SIG-M5 treated with dmso at 0.1 percent for 504 hours (cell line): ENCODE measurements around the gene CACNA1A.

Experiments
- DNase-seq: peaks from one replicate; lab custom pipeline; 2025; ENCODE audit not compliant: unreplicated experiment; lab: John Stamatoyannopoulos, UW

Gene CACNA1A

GRCh38 chr19:13493516-13494310, 12.6 kb downstream of the CACNA1A start:
- DNase-seq: no peak

- DNase-seq: no peak
Measured at GRCh38 chr19:13492128-13492527, 14.2 kb downstream of the CACNA1A start.

GRCh38 chr19:13487985-13488384, 18.3 kb downstream of the CACNA1A start:
- DNase-seq: no peak

GRCh38 chr19:13484166-13484565, 22.1 kb downstream of the CACNA1A start:
- DNase-seq: no peak

- DNase-seq: no peak
Measured at GRCh38 chr19:13483215-13483614, 23.1 kb downstream of the CACNA1A start.

- no peak for DNase-seq
Measured at GRCh38 chr19:13478576-13478975, 27.7 kb downstream of the CACNA1A start.

GRCh38 chr19:13476071-13476470, 30.2 kb downstream of the CACNA1A start:
- DNase-seq: no peak

GRCh38 chr19:13475044-13475443, 31.2 kb downstream of the CACNA1A start:
- DNase-seq: no peak

GRCh38 chr19:13466697-13467096, 39.6 kb downstream of the CACNA1A start:
- DNase-seq: no peak

GRCh38 chr19:13463296-13463695, 43.0 kb downstream of the CACNA1A start:
- no peak for DNase-seq

GRCh38 chr19:13461536-13461935, 44.7 kb downstream of the CACNA1A start:
- no peak for DNase-seq

- DNase-seq: no peak
Measured at GRCh38 chr19:13460045-13460444, 46.2 kb downstream of the CACNA1A start.

GRCh38 chr19:13459351-13459750, 46.9 kb downstream of the CACNA1A start:
- no peak for DNase-seq

- DNase-seq: no peak
Measured at GRCh38 chr19:13451434-13451995, 54.8 kb downstream of the CACNA1A start.

- DNase-seq: no peak
Measured at GRCh38 chr19:13447978-13448377, 58.3 kb downstream of the CACNA1A start.

- no peak for DNase-seq
Measured at GRCh38 chr19:13441810-13442512, 64.3 kb downstream of the CACNA1A start.

- no peak for DNase-seq
Measured at GRCh38 chr19:13437919-13438618, 68.2 kb downstream of the CACNA1A start.

- no peak for DNase-seq
Measured at GRCh38 chr19:13436352-13436751, 69.9 kb downstream of the CACNA1A start.

- no peak for DNase-seq
Measured at GRCh38 chr19:13430790-13431582, 75.3 kb downstream of the CACNA1A start.

GRCh38 chr19:13429563-13429962, 76.7 kb downstream of the CACNA1A start:
- no peak for DNase-seq

- no peak for DNase-seq
Measured at GRCh38 chr19:13428352-13428751, 77.9 kb downstream of the CACNA1A start.
